AG10803 (cell line): ENCODE results near the gene TASL.

Experiments
- DNase-seq: peaks from one replicate; pipeline ENCODE4 v3.0.0; 2010; ENCODE audit warnings: low read depth
- H3K4me3 ChIP-seq: 2 replicates; pipeline ENCODE4 v1.5.1; 2011; ENCODE audit warnings: mild to moderate bottlenecking, low read length, control low read depth
- TF ChIP-seq, protein P1 (sequence below): conservative IDR thresholded peaks from 2 replicates; pipeline ENCODE4 v1.5.1; 2011; ENCODE audit warnings: mild to moderate bottlenecking, low read length, control low read depth, inconsistent platforms

The TASL gene

DNA sequence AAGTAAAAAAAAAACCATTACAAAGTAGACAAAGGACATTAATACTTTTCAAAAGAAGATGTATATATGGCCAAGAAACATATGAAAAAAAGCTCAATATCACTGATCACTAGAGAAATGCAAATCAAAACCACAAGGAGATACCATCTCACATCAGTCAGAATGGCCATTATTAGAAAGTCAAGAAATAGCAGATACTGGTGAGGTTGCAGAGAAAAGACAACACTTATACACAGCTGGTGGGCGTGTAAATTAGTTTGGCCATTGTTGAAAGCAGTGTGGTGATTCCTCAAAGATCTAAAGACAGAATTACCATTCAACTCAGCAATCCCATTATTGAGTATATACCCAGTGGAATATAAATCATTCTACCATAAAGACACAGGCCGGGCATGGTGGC is 39.3 kb downstream of the TASL start:
- TF ChIP-seq, protein P1, sequence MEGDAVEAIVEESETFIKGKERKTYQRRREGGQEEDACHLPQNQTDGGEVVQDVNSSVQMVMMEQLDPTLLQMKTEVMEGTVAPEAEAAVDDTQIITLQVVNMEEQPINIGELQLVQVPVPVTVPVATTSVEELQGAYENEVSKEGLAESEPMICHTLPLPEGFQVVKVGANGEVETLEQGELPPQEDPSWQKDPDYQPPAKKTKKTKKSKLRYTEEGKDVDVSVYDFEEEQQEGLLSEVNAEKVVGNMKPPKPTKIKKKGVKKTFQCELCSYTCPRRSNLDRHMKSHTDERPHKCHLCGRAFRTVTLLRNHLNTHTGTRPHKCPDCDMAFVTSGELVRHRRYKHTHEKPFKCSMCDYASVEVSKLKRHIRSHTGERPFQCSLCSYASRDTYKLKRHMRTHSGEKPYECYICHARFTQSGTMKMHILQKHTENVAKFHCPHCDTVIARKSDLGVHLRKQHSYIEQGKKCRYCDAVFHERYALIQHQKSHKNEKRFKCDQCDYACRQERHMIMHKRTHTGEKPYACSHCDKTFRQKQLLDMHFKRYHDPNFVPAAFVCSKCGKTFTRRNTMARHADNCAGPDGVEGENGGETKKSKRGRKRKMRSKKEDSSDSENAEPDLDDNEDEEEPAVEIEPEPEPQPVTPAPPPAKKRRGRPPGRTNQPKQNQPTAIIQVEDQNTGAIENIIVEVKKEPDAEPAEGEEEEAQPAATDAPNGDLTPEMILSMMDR, result no peak
- no peak for DNase-seq
- no peak overlapping the region for H3K4me3 ChIP-seq

DNA sequence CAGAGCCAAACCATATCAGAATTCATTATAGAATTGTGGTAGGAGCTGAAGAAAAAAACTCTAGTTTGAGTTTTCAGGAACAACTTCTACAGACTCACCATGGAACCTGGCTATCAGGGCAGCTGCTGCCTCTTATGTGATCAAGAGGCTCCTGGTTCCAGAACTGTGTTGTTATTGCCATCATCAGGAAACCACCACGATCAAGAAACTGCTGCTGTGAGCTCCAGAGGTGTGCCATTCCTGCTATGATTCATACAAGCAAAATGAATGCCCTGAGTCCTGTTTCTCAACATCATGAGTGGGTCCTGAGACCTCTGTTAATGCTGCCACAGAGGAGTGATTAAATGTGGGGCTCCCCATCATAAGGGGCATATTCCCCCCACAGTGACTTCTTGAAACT is 43.7 kb downstream of the TASL start:
- TF ChIP-seq, protein P1, result no peak
- no peak overlapping the region for H3K4me3 ChIP-seq
- DNase-seq, result no peak

DNA sequence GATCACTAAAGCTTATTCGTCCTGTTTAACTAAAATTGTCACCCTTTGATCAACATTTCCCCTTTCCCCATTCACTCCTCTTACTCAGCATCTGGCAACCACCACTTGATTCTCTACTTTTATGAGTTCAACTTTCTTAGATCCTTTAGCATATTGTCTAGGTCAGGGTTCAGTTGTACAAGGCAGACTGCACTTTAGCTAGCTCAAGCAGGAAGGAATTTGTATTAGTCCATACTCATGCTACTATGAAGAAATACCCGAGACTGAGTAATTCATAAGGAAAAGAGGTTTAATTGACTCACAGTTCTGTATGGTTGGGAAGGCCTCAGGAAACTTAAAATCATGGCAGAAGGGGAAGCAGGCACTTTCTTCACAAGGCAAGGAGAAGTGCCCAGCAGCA is 44.3 kb downstream of the TASL start:
- TF ChIP-seq, protein P1, result no peak
- peak; percentile 26 for DNase-seq
- no peak overlapping the region for H3K4me3 ChIP-seq

DNA sequence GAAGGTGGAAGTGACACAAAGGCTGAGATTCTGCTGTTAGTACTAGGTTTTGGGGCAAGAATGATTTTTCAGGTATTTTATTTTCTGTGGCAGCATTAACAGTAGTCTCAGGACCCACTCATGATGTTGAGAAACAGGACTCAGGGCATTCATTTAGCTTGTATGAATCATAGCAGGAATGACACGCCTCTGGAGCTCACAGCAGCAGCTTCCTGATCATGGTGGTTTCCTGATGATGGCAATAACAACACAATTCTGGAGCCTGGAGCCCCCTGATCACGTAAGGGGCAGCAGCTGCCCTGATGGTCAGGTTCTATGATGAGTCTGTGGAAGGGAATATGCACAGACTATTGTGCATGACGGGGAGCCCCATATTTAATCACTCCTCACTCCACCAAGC is 47.0 kb downstream of the TASL start:
- TF ChIP-seq, protein P1, result no peak
- DNase-seq, result peak; percentile 35
- H3K4me3 ChIP-seq, result no peak overlapping the region

DNA sequence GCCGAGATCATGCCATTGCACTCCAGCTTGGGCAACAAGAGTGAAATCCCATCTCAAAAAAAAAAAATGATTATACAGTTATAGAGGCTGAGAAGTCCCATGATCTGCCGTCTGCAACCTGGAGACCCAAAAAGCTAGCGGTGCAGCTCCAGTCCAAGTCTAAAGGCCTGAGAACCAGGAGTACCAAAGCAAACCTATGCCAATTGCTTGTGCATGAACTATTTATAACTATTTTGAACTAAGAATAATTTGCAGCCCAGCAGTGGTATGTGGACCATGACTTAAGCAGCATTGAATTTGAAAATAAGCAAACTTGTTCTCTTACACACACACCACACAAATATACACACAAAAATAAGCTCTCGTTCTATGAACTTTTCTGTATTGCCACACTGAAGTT is 51.8 kb downstream of the TASL start:
- TF ChIP-seq, protein P1, result no peak
- no peak for DNase-seq
- no peak overlapping the region for H3K4me3 ChIP-seq

DNA sequence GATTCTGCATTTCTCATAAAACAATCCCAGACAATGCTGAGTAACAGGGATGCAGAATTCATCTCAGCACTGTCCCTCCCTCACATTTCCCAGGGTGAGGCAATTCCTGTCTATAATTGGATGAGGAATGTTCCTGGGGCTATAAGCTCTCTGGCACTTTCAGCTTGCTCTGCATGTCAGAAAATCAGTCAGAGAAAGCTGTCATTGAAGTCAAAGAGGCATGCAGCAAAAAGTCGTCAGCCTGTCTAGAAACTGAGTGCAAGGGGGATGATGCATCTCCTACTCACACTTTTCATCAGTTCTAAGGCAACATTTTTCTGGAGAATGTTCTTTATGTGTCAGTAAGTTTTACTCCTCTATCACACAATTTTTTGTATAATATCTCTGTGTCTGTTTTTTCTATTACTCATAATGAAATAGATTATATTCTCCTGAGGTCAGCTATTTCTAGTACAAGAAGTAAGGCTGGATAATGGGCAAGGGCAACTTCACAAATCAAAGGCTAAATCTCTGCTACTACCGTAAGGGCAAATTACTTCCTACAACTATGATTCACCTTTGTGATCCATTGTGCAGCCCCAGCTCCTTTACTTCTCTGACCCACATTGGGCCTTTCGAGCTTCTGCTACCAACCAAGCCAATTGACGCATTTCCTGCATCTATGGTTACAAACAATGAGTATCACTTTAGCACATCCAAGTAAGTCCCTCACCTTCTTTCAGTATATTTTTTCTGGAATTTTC is 56.0 kb downstream of the TASL start:
- TF ChIP-seq, protein P1, result no peak
- H3K4me3 ChIP-seq, result no peak overlapping the region
- peak; percentile 35 for DNase-seq

DNA sequence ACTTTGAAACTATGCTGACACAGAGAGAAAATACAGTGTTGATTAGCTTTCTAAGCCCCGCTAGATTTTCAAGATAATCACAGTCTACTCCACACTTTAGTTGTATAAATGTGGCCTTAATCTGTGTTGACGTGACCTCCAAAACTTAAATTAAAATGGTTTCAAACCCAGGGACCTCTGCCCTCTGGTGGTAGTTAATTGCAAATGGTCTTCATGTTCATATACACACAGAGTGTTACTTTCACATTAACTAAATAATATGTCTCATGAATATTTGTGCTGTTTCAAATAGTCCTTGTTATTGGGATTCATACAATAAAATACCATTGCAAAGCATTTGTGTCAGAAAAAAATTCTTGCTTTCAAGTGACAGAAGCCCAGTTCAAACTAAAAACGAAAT is 64.3 kb downstream of the TASL start:
- H3K4me3 ChIP-seq, result no peak overlapping the region
- TF ChIP-seq, protein P1, result peak; percentile 43
- DNase-seq, result no peak
